Diencephalon (tissue), 1 donor: ENCODE results near the gene TMEM39B. TPM values are rescaled to one million over a fixed set of nuclear protein-coding genes. Genes with fewer than 3 reads are reported as not detected.

Experiments used
- small RNA-seq: library from RNA; depleted of rRNA; stranded (forward); fragments of <200 nt; gene quantifications from one replicate; pipeline ENCODE3, GENCODE V24; 2014
- total RNA-seq: library from RNA; depleted of rRNA; stranded (reverse); fragments of >200 nt; gene quantifications from one replicate; pipeline ENCODE4 v1.2.3, GENCODE V29; 2014

Gene TMEM39B
- total RNA-seq = 7.2 TPM

DNA sequence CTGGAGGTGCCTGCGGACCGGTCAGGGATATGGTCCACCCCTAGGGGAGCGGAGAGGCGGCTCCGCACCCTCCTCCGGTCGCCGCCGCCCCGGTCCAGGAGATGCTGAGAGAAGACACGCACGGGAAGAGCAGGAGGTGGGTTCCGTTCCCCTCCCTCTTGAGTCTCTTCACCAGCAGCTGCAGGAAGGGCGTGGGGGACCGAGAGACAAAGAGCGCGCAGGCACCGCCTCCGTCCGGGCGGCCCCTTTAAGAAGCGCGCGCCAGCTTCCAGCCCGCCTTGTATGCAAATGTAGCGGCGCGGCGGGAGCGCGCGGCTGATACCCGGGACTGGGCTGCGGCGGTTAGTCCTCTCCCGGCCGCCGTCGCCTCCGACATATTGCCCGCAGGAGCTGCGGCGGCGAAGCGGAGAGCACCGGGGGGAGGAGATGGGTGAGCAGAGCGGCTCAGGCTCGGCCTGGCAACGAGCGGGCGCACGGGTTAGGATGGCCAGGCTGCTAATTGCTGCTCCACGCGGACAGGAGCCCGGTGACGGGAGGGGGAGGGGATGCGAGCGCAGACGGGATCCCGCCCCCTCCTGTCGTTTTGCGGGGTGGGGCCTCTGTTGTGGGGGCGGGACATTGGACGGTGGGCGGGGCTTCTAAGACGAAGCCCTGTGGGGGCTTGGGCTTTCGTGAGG lies at the start of gene TMEM39B:
TMEM39B (plus strand) TSS at position 318 of the 677 bp plus-strand sequence; CDS start at position 427, 109 bp downstream.

DNA sequence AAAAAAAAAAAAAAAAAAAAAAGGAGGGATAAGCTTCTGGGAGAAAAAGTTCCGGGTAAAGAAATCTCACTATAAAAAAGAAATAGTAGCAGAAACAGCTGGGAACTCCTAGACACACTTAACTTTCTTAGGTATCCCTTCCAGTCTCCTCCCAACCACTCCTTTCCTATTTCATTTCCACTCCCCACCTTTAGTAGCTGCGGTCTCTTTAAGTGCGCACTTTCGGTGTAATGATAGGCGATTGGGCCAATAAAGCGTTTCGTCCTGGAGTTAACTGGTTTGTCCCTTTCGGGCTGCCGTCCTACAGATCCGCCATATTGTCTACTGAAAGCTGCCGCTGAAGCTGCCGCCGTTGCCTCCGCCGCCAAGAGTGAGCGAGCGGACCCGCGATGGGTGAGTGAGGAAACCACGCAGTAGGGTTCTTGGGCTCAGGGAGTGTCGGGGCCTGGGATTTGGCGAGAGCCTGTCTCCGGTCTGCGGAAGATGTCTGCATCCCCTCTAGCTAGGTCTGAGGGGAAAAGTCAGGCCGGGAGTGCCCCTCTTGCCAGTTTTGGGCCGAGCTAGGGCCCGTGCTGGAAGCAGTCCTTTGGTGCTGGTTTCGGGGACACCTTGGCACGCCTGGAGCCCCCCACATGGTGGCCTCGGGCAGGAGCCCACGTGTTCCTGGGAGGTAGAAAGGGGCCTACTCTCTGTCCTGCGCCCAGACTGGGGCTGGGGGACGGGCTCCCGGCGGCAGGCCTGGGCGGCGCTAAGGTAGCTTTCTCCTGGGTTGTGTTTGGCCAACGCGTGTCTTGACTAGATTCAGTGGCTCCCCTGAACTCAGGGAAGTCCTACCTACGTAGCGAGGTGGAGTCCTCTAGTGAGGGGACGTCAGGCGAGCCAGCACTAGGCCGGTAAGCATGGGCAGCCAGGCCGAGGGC lies 35.3 kb downstream of the TMEM39B start, which contains the start of gene KPNA6:
KPNA6 (plus strand) TSS at position 315 of the 920 bp plus-strand sequence; CDS start at position 390, 75 bp downstream.

Small RNA genes lying within 50 kb of the gene (small RNA-seq; reads per million reads assigned to genes)
- gene MIR5585 (not detected), gene RF00017 (not detected)

Other genes starting within 250 kb of the TMEM39B start
- gene PTP4A2, start 134.6 kb upstream of the TMEM39B start, total RNA-seq = 444 TPM
- 102 TPM for gene KHDRBS1, start 59.1 kb upstream of the TMEM39B start, total RNA-seq
- 36.2 TPM for gene KPNA6, start 35.1 kb downstream of the TMEM39B start, total RNA-seq
- 26.3 TPM for gene TXLNA, start 106.7 kb downstream of the TMEM39B start, total RNA-seq
- gene CCDC28B, start 127.7 kb downstream of the TMEM39B start, total RNA-seq = 23.5 TPM
- 4.6 TPM for gene IQCC, start 132.7 kb downstream of the TMEM39B start, total RNA-seq
- gene DCDC2B, start 136.2 kb downstream of the TMEM39B start, total RNA-seq = not detected
- 14.8 TPM for gene TMEM234, start 149.4 kb downstream of the TMEM39B start, total RNA-seq
- 107 TPM for gene EIF3I, start 149.5 kb downstream of the TMEM39B start, total RNA-seq
- 0.46 TPM for gene FAM167B, start 174.3 kb downstream of the TMEM39B start, total RNA-seq
- gene LCK, start 178.3 kb downstream of the TMEM39B start, total RNA-seq = 0.23 TPM
- gene HDAC1, start 219.1 kb downstream of the TMEM39B start, total RNA-seq = 27.0 TPM